ENCODE measurements around the gene TMEM37.

- TF ChIP-seq EZH2 (IDR thresholded peaks at IDR 0.05; ENCODE audit: borderline replicate concordance) (no peak), EZH2phosphoT487 (IDR thresholded peaks at IDR 0.05; ENCODE audit: low read depth, severe bottlenecking, unreplicated experiment) (no peak)
- TF ChIP-seq, protein P1, sequence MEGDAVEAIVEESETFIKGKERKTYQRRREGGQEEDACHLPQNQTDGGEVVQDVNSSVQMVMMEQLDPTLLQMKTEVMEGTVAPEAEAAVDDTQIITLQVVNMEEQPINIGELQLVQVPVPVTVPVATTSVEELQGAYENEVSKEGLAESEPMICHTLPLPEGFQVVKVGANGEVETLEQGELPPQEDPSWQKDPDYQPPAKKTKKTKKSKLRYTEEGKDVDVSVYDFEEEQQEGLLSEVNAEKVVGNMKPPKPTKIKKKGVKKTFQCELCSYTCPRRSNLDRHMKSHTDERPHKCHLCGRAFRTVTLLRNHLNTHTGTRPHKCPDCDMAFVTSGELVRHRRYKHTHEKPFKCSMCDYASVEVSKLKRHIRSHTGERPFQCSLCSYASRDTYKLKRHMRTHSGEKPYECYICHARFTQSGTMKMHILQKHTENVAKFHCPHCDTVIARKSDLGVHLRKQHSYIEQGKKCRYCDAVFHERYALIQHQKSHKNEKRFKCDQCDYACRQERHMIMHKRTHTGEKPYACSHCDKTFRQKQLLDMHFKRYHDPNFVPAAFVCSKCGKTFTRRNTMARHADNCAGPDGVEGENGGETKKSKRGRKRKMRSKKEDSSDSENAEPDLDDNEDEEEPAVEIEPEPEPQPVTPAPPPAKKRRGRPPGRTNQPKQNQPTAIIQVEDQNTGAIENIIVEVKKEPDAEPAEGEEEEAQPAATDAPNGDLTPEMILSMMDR (IDR thresholded peaks at IDR 0.05; ENCODE audit: poor library complexity): no peak
Measured at GRCh38 chr2:119429225-119429981, 2.3 kb upstream of the TMEM37 start.
